ENCODE measurements around the gene HELQ. TPM values are rescaled to one million over a fixed set of nuclear protein-coding genes. Genes with fewer than 3 reads are reported as not detected.
A peak's percentile ranks its signal among the peaks of the same experiment; 100 is the strongest.

HELQ gene
- total and polyA plus RNA-seq, 9 of the 15 experiments (the other 6 are each of a cell fraction or from before 2014, with no cell fraction given): 3.5 to 15.2 (median 11.9) TPM

GRCh38 chr4:83455281-83456183 is at the start of gene HELQ, which contains the start of gene MRPS18C (continued):
- TF ChIP-seq NBN (IDR thresholded peaks at IDR 0.05; ENCODE audit: low read depth) (peak; percentile 56; the same call in 1 of the 2 replicates), DPF2 (IDR thresholded peaks at IDR 0.05) (0 out of 2 replicates have a peak, but pooled peaks have one; percentile 7), CHCHD3 (CRISPR knock-in tag; IDR thresholded peaks at IDR 0.05) (no peak), ZFX (CRISPR knock-in tag; IDR thresholded peaks at IDR 0.05) (peak; percentile 73), KDM4B (IDR thresholded peaks at IDR 0.05; ENCODE audit: borderline replicate concordance in 2 of 2, low read depth in 1 of 2) (peak in 1 of 2 experiments; percentile 96; a peak in 1 of 4 replicates), ZNF507 (tag; conservative IDR thresholded peaks at IDR 0.05) (no peak), XRCC4 (IDR thresholded peaks at IDR 0.05; ENCODE audit: extremely low read depth, insufficient read depth, insufficient read length) (no peak), ZNF165 (CRISPR knock-in tag; IDR thresholded peaks at IDR 0.05; ENCODE audit: borderline replicate concordance) (no peak), ATF7 (IDR thresholded peaks at IDR 0.05) (peak; percentile 86), KDM2B (CRISPR knock-in tag; IDR thresholded peaks at IDR 0.05) (no peak), FOXP4 (CRISPR knock-in tag; IDR thresholded peaks at IDR 0.05; ENCODE audit: borderline replicate concordance) (0 out of 2 replicates have a peak, but pooled peaks have one; percentile 28), LEF1 (IDR thresholded peaks at IDR 0.05) (peak; percentile 71; the same call in 1 of the 2 replicates), BRCA1 (IDR thresholded peaks at IDR 0.05) (no peak), BRCA1 (CRISPR knock-in tag; IDR thresholded peaks at IDR 0.05) (no peak), SAFB2 (IDR thresholded peaks at IDR 0.05; ENCODE audit: borderline replicate concordance, low read depth, low read length, severe bottlenecking) (no peak), CBX1 (IDR thresholded peaks at IDR 0.05; ENCODE audit: low read depth) (peak; percentile 67; the same call in 1 of the 2 replicates), NCOR1 (IDR thresholded peaks at IDR 0.05) (peak; percentile 51; the same call in 1 of the 2 replicates), ZNF75A (CRISPR knock-in tag; IDR thresholded peaks at IDR 0.05) (no peak), BRD9 (IDR thresholded peaks at IDR 0.05; ENCODE audit: low read depth, partially characterized antibody) (peak; percentile 46), HDGF (IDR thresholded peaks at IDR 0.05) (no peak), HNRNPK (IDR thresholded peaks at IDR 0.05; ENCODE audit: low read depth, low read length, poor library complexity, severe bottlenecking) (no peak), ZNF316 (IDR thresholded peaks at IDR 0.05) (no peak), NUFIP1 (IDR thresholded peaks at IDR 0.05; ENCODE audit: partially characterized antibody) (peak; percentile 6), CREBBP (IDR thresholded peaks at IDR 0.05; ENCODE audit: low read depth, low read length) (no peak), LCOR (CRISPR knock-in tag; IDR thresholded peaks at IDR 0.05) (no peak; the same call in 1 of the 2 replicates), CTCFL (IDR thresholded peaks at IDR 0.05; ENCODE audit: borderline replicate concordance, insufficient read depth, low read depth, low read length, poor library complexity, severe bottlenecking) (no peak), RBM17 (IDR thresholded peaks at IDR 0.05; ENCODE audit: borderline replicate concordance, low read depth, low read length) (no peak)

Data from K562 (cell line).